ENCODE measurements around the gene DEPP1. TPM values are rescaled to one million over a fixed set of nuclear protein-coding genes. Genes with fewer than 3 reads are reported as not detected.

Gene DEPP1
- total and polyA plus RNA-seq, 2 of the 13 experiments (the other 11 are each of a cell fraction or from before 2014, with no cell fraction given): 14.8 to 270 TPM

DNA sequence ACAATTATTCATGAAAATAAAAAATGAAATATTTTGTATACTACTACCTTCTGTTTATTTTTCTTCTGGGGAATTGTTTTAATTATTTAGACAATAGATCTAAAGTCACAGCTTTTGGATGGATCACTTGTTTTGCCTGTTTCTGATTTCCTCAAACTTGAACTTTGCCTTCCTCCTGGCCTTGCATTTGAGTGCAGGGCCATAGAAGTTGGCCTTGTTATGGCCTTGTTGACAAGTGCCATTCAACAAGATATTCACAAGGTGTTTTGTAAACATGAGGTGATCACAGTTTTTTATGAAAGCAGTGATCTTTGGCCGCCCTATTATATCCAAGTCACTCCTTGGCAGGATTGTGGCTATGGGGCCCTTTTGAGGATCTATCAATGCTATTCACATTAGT is 26.7 kb upstream of the DEPP1 start (continued):
- TF ChIP-seq CREB1 (IDR thresholded peaks at IDR 0.05) (no peak), CREB1 (CRISPR knock-in tag; IDR thresholded peaks at IDR 0.05) (0 out of 2 replicates have a peak, but pooled peaks have one; percentile 25), ZNF235 (CRISPR knock-in tag; IDR thresholded peaks at IDR 0.05; ENCODE audit: borderline replicate concordance) (no peak), FOSL2 (CRISPR knock-in tag; IDR thresholded peaks at IDR 0.05) (0 out of 2 replicates have a peak, but pooled peaks have one; percentile 17), SRF (IDR thresholded peaks at IDR 0.05; ENCODE audit: low read depth, low read length) (no peak), ZXDC (CRISPR knock-in tag; IDR thresholded peaks at IDR 0.05) (no peak), PRDM10 (CRISPR knock-in tag; IDR thresholded peaks at IDR 0.05; ENCODE audit: low read depth) (0 out of 2 replicates have a peak, but pooled peaks have one; percentile 18), TAF15 (IDR thresholded peaks at IDR 0.05; ENCODE audit: low read depth, low read length, poor library complexity, severe bottlenecking) (no peak), NFKBIZ (CRISPR knock-in tag; IDR thresholded peaks at IDR 0.05) (no peak), SMARCC2 (IDR thresholded peaks at IDR 0.05) (no peak), HMG20A (CRISPR knock-in tag; IDR thresholded peaks at IDR 0.05; ENCODE audit: borderline replicate concordance) (peak; percentile 77; the same call in 1 of the 2 replicates), RARA (CRISPR knock-in tag; IDR thresholded peaks at IDR 0.05) (peak; percentile 97), GATAD2A (CRISPR knock-in tag; IDR thresholded peaks at IDR 0.05) (peak; percentile 91), FOXP1 (IDR thresholded peaks at IDR 0.05) (no peak), FOXP1 (CRISPR knock-in tag; IDR thresholded peaks at IDR 0.05) (peak; percentile 98), NCOA1 (CRISPR knock-in tag; IDR thresholded peaks at IDR 0.05) (0 out of 2 replicates have a peak, but pooled peaks have one; percentile 38), ZNF589 (CRISPR knock-in tag; conservative IDR thresholded peaks at IDR 0.05) (no peak), ZNF644 (CRISPR knock-in tag; IDR thresholded peaks at IDR 0.05; ENCODE audit: low read depth) (0 out of 2 replicates have a peak, but pooled peaks have one; percentile 17), KLF16 (CRISPR knock-in tag; IDR thresholded peaks at IDR 0.05) (0 out of 4 replicates have a peak, but pooled peaks of 1 of the 2 experiments have one; percentile 26), HNF4A (CRISPR knock-in tag; IDR thresholded peaks at IDR 0.05) (peak; percentile 89), SOX13 (IDR thresholded peaks at IDR 0.05) (no peak), SOX13 (CRISPR knock-in tag; conservative IDR thresholded peaks at IDR 0.05 in 1 of 2, IDR thresholded peaks at IDR 0.05 in 1 of 2) (peak in 1 of 2 experiments; percentile 87; a peak in 2 of 4 replicates), THAP11 (CRISPR knock-in tag; IDR thresholded peaks at IDR 0.05) (peak; percentile 25; the same call in 1 of the 2 replicates), TBX3 (IDR thresholded peaks at IDR 0.05; ENCODE audit: borderline replicate concordance) (0 out of 2 replicates have a peak, but pooled peaks have one; percentile 26), JUND (CRISPR knock-in tag; IDR thresholded peaks at IDR 0.05) (peak; percentile 41; the same call in 1 of the 2 replicates), RXRB (CRISPR knock-in tag; IDR thresholded peaks at IDR 0.05; ENCODE audit: borderline replicate concordance) (peak; percentile 89), ZNF326 (CRISPR knock-in tag; IDR thresholded peaks at IDR 0.05; ENCODE audit: borderline replicate concordance) (no peak), SOX6 (IDR thresholded peaks at IDR 0.05) (no peak), SOX6 (CRISPR knock-in tag; IDR thresholded peaks at IDR 0.05) (peak; percentile 85)
